Measurements from ENCODE around the gene NOC2L. TPM values are rescaled to one million over a fixed set of nuclear protein-coding genes. Genes with fewer than 3 reads are reported as not detected.

The NOC2L gene
- polyA plus RNA-seq, 2 donors, result 60.8 to 67.4 TPM

DNA sequence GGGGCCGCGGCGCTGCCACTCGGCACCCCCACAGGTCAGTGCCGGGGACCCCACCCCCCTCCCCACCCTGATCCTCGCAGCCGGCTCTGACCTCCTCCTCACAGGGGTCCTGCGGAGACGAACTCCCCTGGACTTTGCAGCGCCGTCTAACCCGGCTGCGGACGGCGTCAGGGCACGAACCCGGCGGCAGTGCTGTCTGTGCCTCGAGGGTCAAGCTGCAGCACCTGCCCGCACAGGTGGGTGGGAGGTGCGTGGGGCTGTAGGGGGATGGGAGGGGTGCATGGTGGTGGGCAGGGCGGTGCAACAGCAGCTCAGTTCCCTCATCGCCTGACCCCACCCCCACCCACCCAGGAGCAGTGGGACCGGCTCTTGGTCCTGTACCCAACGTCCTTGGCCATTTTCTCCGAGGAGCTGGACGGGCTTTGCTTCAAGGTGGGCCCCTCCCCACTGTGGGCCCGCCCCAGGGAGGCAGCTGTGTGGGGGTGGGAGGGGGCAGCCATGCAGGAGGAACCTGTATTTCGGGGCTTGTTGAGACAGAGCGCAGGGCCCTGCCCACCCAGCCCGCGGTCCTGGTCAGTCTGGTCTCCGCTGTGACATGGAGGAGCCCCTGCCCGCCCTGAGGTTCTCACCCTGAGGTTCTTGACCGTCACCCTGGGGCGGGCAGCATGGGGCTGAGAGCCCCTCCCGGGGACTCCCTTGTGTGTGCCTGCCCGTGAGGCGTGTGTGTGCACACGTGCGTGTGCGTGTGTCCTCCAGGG, 12.1 kb upstream of the NOC2L start:
- H3K36me3 ChIP-seq (ENCODE audit: control insufficient read depth in 2 of 2, insufficient read depth in 2 of 2, low read length in 1 of 2), result peaks cover 0 to 14% of the 10 kb centered on the region in 2 donors
- peak overlapping the region; percentile 65 to 66 for H3K27ac ChIP-seq (ENCODE audit: low read depth in 2 of 2, low read length in 1 of 2)
- 27 to 28% methylated on average over 41 to 42 of the region's 42 CpGs for WGBS, 2 donors
- H3K9me3 ChIP-seq (ENCODE audit: control insufficient read depth in 2 of 2, insufficient read depth in 1 of 2, low read depth in 1 of 2, low read length in 1 of 2), result no peaks in the 10 kb centered on the region
- no peak overlapping the region for H3K4me3 ChIP-seq (ENCODE audit: low read depth in 1 of 2, low read length in 2 of 2)
- peaks cover 0 to 36% of the 10 kb centered on the region in 2 donors for H3K4me1 ChIP-seq (ENCODE audit: control insufficient read depth in 2 of 2, insufficient read depth in 2 of 2, low read length in 1 of 2)
- H3K27me3 ChIP-seq (ENCODE audit: control insufficient read depth in 1 of 2, insufficient read depth in 2 of 2, low read length in 2 of 2), result no peaks in the 10 kb centered on the region

DNA sequence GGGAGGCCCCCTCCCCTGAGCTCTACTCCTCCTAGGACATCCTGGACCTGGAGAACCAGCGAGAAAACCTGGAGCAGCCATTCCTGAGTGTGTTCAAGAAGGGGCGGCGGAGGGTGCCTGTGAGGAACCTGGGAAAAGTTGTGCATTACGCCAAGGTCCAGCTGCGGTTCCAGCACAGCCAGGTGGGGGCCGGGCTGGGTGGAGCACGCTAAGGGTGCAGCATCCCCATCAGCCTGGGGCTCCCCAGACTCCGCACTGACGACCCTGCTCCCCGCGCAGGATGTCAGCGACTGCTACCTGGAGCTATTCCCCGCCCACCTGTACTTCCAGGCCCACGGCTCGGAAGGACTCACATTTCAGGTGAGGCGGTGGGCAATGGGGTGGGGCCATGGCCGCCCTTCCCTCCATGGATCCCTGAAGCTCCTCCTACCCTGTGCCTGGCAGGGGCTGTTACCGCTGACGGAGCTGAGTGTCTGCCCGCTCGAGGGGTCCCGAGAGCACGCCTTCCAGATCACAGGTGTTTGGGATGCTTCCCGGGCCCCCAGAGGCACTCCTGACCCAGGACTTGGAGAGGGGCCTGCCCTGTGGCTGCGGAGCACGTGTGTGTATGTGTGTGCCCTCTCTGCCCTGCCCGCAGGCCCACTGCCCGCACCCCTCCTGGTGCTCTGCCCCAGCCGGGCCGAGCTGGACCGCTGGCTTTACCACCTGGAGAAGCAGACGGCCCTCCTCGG, 11.4 kb upstream of the NOC2L start:
- Histone ChIP-seq H3K27me3 (ENCODE audit: control insufficient read depth in 1 of 2, insufficient read depth in 2 of 2, low read length in 2 of 2) (no peaks in the 10 kb centered on the region), H3K27ac (ENCODE audit: low read depth in 2 of 2, low read length in 1 of 2) (peak overlapping the region; percentile 65 to 66), H3K4me3 (ENCODE audit: low read depth in 1 of 2, low read length in 2 of 2) (peak overlapping the region in 1 of 2 donors; percentile 23), H3K9me3 (ENCODE audit: control insufficient read depth in 2 of 2, insufficient read depth in 1 of 2, low read depth in 1 of 2, low read length in 1 of 2) (no peaks in the 10 kb centered on the region), H3K4me1 (ENCODE audit: control insufficient read depth in 2 of 2, insufficient read depth in 2 of 2, low read length in 1 of 2) (peaks cover 0 to 32% of the 10 kb centered on the region in 2 donors), H3K36me3 (ENCODE audit: control insufficient read depth in 2 of 2, insufficient read depth in 2 of 2, low read length in 1 of 2) (peaks cover 0 to 14% of the 10 kb centered on the region in 2 donors)
- WGBS, 2 donors, result 21% methylated on average over 32 to 33 of the region's 33 CpGs

DNA sequence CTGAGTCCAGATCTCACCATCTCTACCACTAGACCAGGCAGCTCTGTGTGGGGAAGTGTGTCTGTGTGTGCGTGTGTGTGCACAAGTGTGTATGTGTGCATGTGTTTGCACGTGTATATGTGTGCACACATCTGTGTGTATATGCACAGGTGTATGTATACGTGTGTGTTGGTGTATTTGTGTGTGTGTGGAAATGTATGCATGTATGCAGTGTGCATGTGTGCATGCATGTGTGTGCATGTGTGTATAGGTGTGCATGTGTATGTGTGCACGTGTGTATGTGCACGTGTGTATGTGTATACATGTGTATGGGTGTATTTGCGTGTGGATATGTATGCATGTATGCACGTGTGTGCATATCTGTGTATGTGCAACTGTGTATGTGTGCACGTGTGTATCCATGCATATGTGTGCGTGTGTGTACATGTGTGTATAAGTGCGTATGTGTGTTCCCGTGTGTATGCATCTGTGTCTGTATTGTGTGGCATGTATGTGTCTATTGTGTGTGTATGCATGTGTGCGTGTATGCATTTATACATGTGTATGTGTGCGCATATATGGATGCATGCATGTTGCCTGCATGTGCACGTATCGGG, 10.3 kb upstream of the NOC2L start:
- H3K4me3 ChIP-seq (ENCODE audit: low read depth in 1 of 2, low read length in 2 of 2), result no peak overlapping the region
- WGBS, 2 donors, result 79 to 82% methylated on average over 15 of the region's 15 CpGs
- no peak overlapping the region for H3K27ac ChIP-seq (ENCODE audit: low read depth in 2 of 2, low read length in 1 of 2)
- no peaks in the 10 kb centered on the region for H3K9me3 ChIP-seq (ENCODE audit: control insufficient read depth in 2 of 2, insufficient read depth in 1 of 2, low read depth in 1 of 2, low read length in 1 of 2)
- H3K4me1 ChIP-seq (ENCODE audit: control insufficient read depth in 2 of 2, insufficient read depth in 2 of 2, low read length in 1 of 2), result peaks cover 0 to 30% of the 10 kb centered on the region in 2 donors
- H3K36me3 ChIP-seq (ENCODE audit: control insufficient read depth in 2 of 2, insufficient read depth in 2 of 2, low read length in 1 of 2), result peaks cover 0 to 17% of the 10 kb centered on the region in 2 donors
- H3K27me3 ChIP-seq (ENCODE audit: control insufficient read depth in 1 of 2, insufficient read depth in 2 of 2, low read length in 2 of 2), result no peaks in the 10 kb centered on the region

DNA sequence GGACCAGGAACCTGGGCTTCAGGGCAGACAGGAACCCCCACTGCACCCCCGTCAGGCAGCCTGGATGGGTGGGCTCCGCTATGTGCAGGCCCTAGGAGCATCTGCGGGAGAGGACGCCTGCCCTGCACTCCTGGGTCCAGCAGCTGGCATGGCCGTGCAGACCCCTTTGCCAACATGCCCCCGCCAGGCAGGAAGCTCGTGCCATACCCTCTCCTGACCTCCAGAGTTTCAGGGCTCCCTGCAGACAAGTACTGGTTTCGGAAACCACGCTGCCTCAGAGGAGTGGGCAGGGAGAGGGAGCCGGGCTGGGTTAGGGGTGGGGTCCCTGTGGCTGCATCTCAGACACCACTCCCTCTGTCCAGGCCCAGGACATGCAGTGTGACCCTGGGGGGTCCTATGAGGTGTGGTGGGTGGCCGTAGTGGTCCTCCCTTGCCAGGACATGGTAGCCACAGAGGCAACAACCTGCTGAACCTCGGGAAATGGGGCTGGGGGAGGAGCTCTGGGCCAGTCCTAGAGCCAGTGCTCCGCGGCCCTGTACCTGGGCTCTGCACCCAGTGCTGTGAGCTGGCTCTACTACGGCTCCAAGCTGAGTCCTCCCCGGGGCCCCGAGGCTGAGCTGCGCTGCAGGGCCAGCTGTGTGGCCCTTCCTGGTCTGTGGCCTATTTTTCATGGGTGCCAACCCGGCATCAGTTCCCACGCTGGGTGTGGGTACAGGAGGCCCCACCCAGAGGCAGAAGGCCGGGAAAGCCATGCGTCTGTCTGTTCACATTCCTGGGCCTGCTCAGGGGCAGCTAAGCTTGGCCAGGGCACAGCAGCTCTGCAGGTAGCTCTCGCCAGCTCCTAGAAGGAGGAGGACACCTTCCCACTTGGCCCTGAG, 8.6 kb upstream of the NOC2L start:
- Histone ChIP-seq H3K36me3 (ENCODE audit: control insufficient read depth in 2 of 2, insufficient read depth in 2 of 2, low read length in 1 of 2) (peaks cover 0 to 19% of the 10 kb centered on the region in 2 donors), H3K27me3 (ENCODE audit: control insufficient read depth in 1 of 2, insufficient read depth in 2 of 2, low read length in 2 of 2) (no peaks in the 10 kb centered on the region), H3K27ac (ENCODE audit: low read depth in 2 of 2, low read length in 1 of 2) (peak overlapping the region; percentile 97 to 98), H3K4me3 (ENCODE audit: low read depth in 1 of 2, low read length in 2 of 2) (peak overlapping the region; percentile 69 to 83), H3K4me1 (ENCODE audit: control insufficient read depth in 2 of 2, insufficient read depth in 2 of 2, low read length in 1 of 2) (peaks cover 0 to 32% of the 10 kb centered on the region in 2 donors), H3K9me3 (ENCODE audit: control insufficient read depth in 2 of 2, insufficient read depth in 1 of 2, low read depth in 1 of 2, low read length in 1 of 2) (no peaks in the 10 kb centered on the region)
- 57 to 59% methylated on average over 23 of the region's 23 CpGs for WGBS, 2 donors

DNA sequence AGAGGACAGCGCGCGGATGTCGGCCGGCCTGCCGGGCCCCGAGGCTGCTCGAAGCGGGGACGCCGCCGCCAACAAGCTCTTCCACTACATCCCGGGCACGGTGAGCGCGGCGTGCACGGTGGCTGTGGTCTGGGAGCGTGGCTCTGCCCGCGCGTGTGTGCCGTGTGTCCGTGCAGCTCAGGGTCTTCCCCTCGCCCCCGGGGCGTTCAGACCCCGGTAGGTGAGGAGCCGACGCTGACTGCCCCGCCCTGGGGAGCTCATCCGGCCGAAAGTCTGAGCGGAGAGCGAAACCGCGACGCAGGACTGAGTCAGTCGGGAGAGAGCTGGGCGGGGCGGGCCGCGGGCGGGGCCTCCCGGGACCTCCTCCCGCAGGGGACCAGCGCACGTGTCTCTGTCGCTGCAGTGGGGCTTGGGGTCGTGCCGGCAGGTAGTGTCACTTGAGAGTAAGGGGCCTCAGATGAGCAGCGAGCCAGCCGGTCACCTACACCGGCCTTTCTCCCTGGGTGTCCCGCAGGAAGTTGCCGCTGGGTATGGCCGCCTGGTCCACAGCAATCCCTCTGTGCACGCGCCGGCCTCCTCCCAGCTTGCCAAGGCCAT, 7.7 kb upstream of the NOC2L start:
- no peaks in the 10 kb centered on the region for H3K27me3 ChIP-seq (ENCODE audit: control insufficient read depth in 1 of 2, insufficient read depth in 2 of 2, low read length in 2 of 2)
- peaks cover 0 to 21% of the 10 kb centered on the region in 2 donors for H3K36me3 ChIP-seq (ENCODE audit: control insufficient read depth in 2 of 2, insufficient read depth in 2 of 2, low read length in 1 of 2)
- 0% methylated on average over 50 to 60 of the region's 60 CpGs for WGBS, 2 donors
- peak overlapping the region; percentile 97 to 98 for H3K27ac ChIP-seq (ENCODE audit: low read depth in 2 of 2, low read length in 1 of 2)
- H3K4me3 ChIP-seq (ENCODE audit: low read depth in 1 of 2, low read length in 2 of 2), result peak overlapping the region; percentile 69 to 83
- H3K4me1 ChIP-seq (ENCODE audit: control insufficient read depth in 2 of 2, insufficient read depth in 2 of 2, low read length in 1 of 2), result peaks cover 0 to 29% of the 10 kb centered on the region in 2 donors
- no peaks in the 10 kb centered on the region for H3K9me3 ChIP-seq (ENCODE audit: control insufficient read depth in 2 of 2, insufficient read depth in 1 of 2, low read depth in 1 of 2, low read length in 1 of 2)

DNA sequence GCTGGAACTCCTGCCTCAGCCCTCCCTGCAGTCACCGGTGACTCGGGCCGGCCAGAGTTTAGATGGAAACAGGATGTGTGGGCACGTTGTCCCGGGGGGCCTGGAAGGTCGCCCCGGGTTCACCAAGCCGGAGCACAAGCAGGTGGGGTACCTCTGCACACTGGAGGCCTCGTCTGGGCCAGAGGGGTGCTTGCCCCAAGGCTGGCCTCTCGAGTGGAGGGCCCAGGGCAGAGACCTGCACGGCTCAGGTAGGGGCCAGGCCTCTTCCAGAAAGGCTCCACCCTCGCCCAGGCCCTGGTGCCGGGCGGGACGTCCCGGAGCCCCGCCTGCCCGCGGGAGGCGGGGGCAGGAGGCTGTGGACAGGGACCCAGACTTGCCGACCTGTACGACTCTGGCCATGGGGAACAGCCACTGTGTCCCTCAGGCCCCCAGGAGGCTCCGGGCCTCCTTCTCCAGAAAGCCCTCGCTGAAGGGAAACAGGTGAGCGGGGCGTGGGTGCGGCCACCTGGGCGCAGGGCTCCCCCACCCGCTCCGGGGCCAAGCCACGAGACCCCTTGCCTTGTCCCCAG, 7.2 kb upstream of the NOC2L start, which contains the start of gene PLEKHN1:
Gene PLEKHN1, plus strand, starts transcription at position 348 of the 569 bp plus-strand sequence. Its CDS starts 50 bp downstream, at position 398.
- H3K9me3 ChIP-seq (ENCODE audit: control insufficient read depth in 2 of 2, insufficient read depth in 1 of 2, low read depth in 1 of 2, low read length in 1 of 2), result no peaks in the 10 kb centered on the region
- peaks cover 0 to 21% of the 10 kb centered on the region in 2 donors for H3K36me3 ChIP-seq (ENCODE audit: control insufficient read depth in 2 of 2, insufficient read depth in 2 of 2, low read length in 1 of 2)
- H3K27me3 ChIP-seq (ENCODE audit: control insufficient read depth in 1 of 2, insufficient read depth in 2 of 2, low read length in 2 of 2), result no peaks in the 10 kb centered on the region
- peaks cover 0 to 29% of the 10 kb centered on the region in 2 donors for H3K4me1 ChIP-seq (ENCODE audit: control insufficient read depth in 2 of 2, insufficient read depth in 2 of 2, low read length in 1 of 2)
- 5 to 6% methylated on average over 31 of the region's 31 CpGs for WGBS, 2 donors
- peak within 1 kb of the TSS; percentile 97 to 98 for H3K27ac ChIP-seq (ENCODE audit: low read depth in 2 of 2, low read length in 1 of 2)
- H3K4me3 ChIP-seq (ENCODE audit: low read depth in 1 of 2, low read length in 2 of 2), result peak within 1 kb of the TSS; percentile 69 to 83

DNA sequence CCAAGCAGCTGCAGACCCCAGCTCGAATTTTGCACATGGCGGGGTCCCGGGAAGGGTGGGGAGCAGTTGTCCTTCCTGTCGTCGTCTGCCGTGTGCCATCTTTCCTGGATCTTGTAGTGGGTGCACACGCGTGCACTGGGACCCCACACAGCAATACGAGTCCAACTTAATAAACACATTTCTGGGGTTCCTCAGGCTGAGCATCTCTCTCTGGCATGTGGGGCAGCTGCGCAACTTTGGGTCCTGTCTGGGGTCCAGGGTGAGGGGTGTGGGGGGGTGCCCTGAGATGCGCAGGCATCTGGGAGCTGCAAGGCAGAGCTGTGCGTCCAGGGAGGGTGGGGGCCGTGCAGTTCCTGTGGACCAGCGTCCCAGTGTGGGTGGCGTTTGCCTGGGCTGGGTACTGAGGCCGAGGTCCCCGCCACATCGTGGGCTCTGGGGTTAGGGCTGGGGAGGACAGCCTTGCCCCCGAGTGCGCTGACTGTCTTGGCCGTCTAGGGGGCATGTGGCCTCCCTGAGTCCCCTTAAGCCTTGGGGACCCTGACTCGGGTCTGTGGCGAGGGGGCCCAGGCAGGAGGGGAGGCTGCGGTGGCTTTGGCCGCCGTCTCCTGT, 6.6 kb upstream of the NOC2L start:
- 74 to 78% methylated on average over 24 to 26 of the region's 26 CpGs for WGBS, 2 donors
- peaks cover 0 to 21% of the 10 kb centered on the region in 2 donors for H3K36me3 ChIP-seq (ENCODE audit: control insufficient read depth in 2 of 2, insufficient read depth in 2 of 2, low read length in 1 of 2)
- peak overlapping the region; percentile 69 to 83 for H3K4me3 ChIP-seq (ENCODE audit: low read depth in 1 of 2, low read length in 2 of 2)
- peak overlapping the region; percentile 97 to 98 for H3K27ac ChIP-seq (ENCODE audit: low read depth in 2 of 2, low read length in 1 of 2)
- no peaks in the 10 kb centered on the region for H3K27me3 ChIP-seq (ENCODE audit: control insufficient read depth in 1 of 2, insufficient read depth in 2 of 2, low read length in 2 of 2)
- peaks cover 0 to 26% of the 10 kb centered on the region in 2 donors for H3K4me1 ChIP-seq (ENCODE audit: control insufficient read depth in 2 of 2, insufficient read depth in 2 of 2, low read length in 1 of 2)
- H3K9me3 ChIP-seq (ENCODE audit: control insufficient read depth in 2 of 2, insufficient read depth in 1 of 2, low read depth in 1 of 2, low read length in 1 of 2), result no peaks in the 10 kb centered on the region
